Glomerular visceral epithelial cell (primary cell): ENCODE measurements around the gene MRPS27.
A peak's percentile ranks its signal among the peaks of the same experiment; 100 is the strongest.

Source experiments
- DNase-seq: peaks from one replicate; pipeline ENCODE4 v3.0.0-alpha.2; 2016; ENCODE audit errors: extremely low spot score

Gene MRPS27

GRCh38 chr5:72290356-72291133 is 29.5 kb downstream of the MRPS27 start:
- DNase-seq = no peak

- DNase-seq = no peak
Measured at GRCh38 chr5:72288924-72289323, 31.1 kb downstream of the MRPS27 start.

- no peak for DNase-seq
Measured at GRCh38 chr5:72286798-72287197, 33.2 kb downstream of the MRPS27 start.

- no peak for DNase-seq
Measured at GRCh38 chr5:72285424-72285821, 34.6 kb downstream of the MRPS27 start.

- no peak for DNase-seq
Measured at GRCh38 chr5:72284559-72285423, 35.2 kb downstream of the MRPS27 start.

- no peak for DNase-seq
Measured at GRCh38 chr5:72283358-72283757, 36.7 kb downstream of the MRPS27 start.

GRCh38 chr5:72282878-72283277 is 37.2 kb downstream of the MRPS27 start:
- no peak for DNase-seq

- no peak for DNase-seq
Measured at GRCh38 chr5:72281764-72282499, 38.1 kb downstream of the MRPS27 start.

GRCh38 chr5:72281430-72281763 is 38.6 kb downstream of the MRPS27 start:
- no peak for DNase-seq

- DNase-seq = peak; percentile 37
Measured at GRCh38 chr5:72280581-72281069, 39.4 kb downstream of the MRPS27 start.

- DNase-seq = no peak
Measured at GRCh38 chr5:72276219-72276752, 43.8 kb downstream of the MRPS27 start.

- no peak for DNase-seq
Measured at GRCh38 chr5:72273547-72273946, 46.5 kb downstream of the MRPS27 start.

- no peak for DNase-seq
Measured at GRCh38 chr5:72272398-72272797, 47.6 kb downstream of the MRPS27 start.

- DNase-seq = no peak
Measured at GRCh38 chr5:72271702-72272101, 48.3 kb downstream of the MRPS27 start.

- no peak for DNase-seq
Measured at GRCh38 chr5:72270037-72270436, 50.0 kb downstream of the MRPS27 start.

- DNase-seq = no peak
Measured at GRCh38 chr5:72269411-72269780, 50.6 kb downstream of the MRPS27 start.

- peak; percentile 48 for DNase-seq
Measured at GRCh38 chr5:72268753-72269410, 51.2 kb downstream of the MRPS27 start.

- DNase-seq = no peak
Measured at GRCh38 chr5:72268260-72268659, 51.8 kb downstream of the MRPS27 start.

- no peak for DNase-seq
Measured at GRCh38 chr5:72267685-72268084, 52.4 kb downstream of the MRPS27 start.

- no peak for DNase-seq
Measured at GRCh38 chr5:72266862-72267261, 53.2 kb downstream of the MRPS27 start.
